ENCODE data around the gene SCAF11.
"Not testable (repeated sequence)": the region's sequence is repeated elsewhere in the genome, so short reads cannot be mapped to it uniquely, and the experiment has no call there.

Gene SCAF11

GRCh38 chr12:46020768-46021167 is 30.4 kb upstream of the SCAF11 start:
- no peaks in the 10 kb centered on the region for H3K27me3 ChIP-seq (ENCODE audit: low read length)
- no peaks in the 10 kb centered on the region for H3K36me3 ChIP-seq (ENCODE audit: low read length)
- no peaks in the 10 kb centered on the region for H3K9me3 ChIP-seq (ENCODE audit: insufficient read depth, low read length)
- no peaks in the 10 kb centered on the region for H3F3A ChIP-seq (ENCODE audit: insufficient read depth)
- no peaks in the 10 kb centered on the region for H3K79me2 ChIP-seq (ENCODE audit: insufficient read depth, low read length)
- no peak overlapping the region for H2AFZ ChIP-seq (ENCODE audit: low read depth, low read length, severe bottlenecking)
- no peak overlapping the region for H3K27ac ChIP-seq (ENCODE audit: low read depth, low read length)
- H3K9ac ChIP-seq (ENCODE audit: low read length) = no peak overlapping the region
- H3K9me2 ChIP-seq (replicated peaks; ENCODE audit: insufficient read depth, low read length) = no peaks in the 10 kb centered on the region
- no peak overlapping the region for H3K4me3 ChIP-seq (ENCODE audit: insufficient read depth, low read length, poor library complexity, severe bottlenecking)
- no peaks in the 10 kb centered on the region for H4K20me1 ChIP-seq (ENCODE audit: low read depth, low read length)
- TF ChIP-seq EZH2phosphoT487 (conservative IDR thresholded peaks at IDR 0.05; ENCODE audit: low read length) = no peak
- no peak for TF ChIP-seq CTCF (IDR thresholded peaks at IDR 0.05; ENCODE audit: insufficient read depth, low read length, poor library complexity, severe bottlenecking)
- no peak overlapping the region for H3K4me2 ChIP-seq (ENCODE audit: low read depth, low read length, poor library complexity, severe bottlenecking)

- H3F3A ChIP-seq (ENCODE audit: insufficient read depth); H2AFZ ChIP-seq (ENCODE audit: low read depth, low read length, severe bottlenecking); H3K9me2 ChIP-seq (replicated peaks; ENCODE audit: insufficient read depth, low read length); H3K9me3 ChIP-seq (ENCODE audit: insufficient read depth, low read length); H3K79me2 ChIP-seq (ENCODE audit: insufficient read depth, low read length); H3K9ac ChIP-seq (ENCODE audit: low read length); H3K4me3 ChIP-seq (ENCODE audit: insufficient read depth, low read length, poor library complexity, severe bottlenecking); H3K36me3 ChIP-seq (ENCODE audit: low read length); H3K27me3 ChIP-seq (ENCODE audit: low read length); H4K20me1 ChIP-seq (ENCODE audit: low read depth, low read length); H3K4me2 ChIP-seq (ENCODE audit: low read depth, low read length, poor library complexity, severe bottlenecking); H3K27ac ChIP-seq (ENCODE audit: low read depth, low read length): not testable (repeated sequence)
These were observed 28.3 kb upstream of the SCAF11 start for GRCh38 chr12:46018712-46019111.

- not testable (repeated sequence) for H4K20me1 ChIP-seq (ENCODE audit: low read depth, low read length); H3K9ac ChIP-seq (ENCODE audit: low read length); H3K79me2 ChIP-seq (ENCODE audit: insufficient read depth, low read length); H2AFZ ChIP-seq (ENCODE audit: low read depth, low read length, severe bottlenecking); H3F3A ChIP-seq (ENCODE audit: insufficient read depth); H3K9me2 ChIP-seq (replicated peaks; ENCODE audit: insufficient read depth, low read length); H3K9me3 ChIP-seq (ENCODE audit: insufficient read depth, low read length); H3K4me3 ChIP-seq (ENCODE audit: insufficient read depth, low read length, poor library complexity, severe bottlenecking); H3K36me3 ChIP-seq (ENCODE audit: low read length); H3K27ac ChIP-seq (ENCODE audit: low read depth, low read length); H3K27me3 ChIP-seq (ENCODE audit: low read length); H3K4me2 ChIP-seq (ENCODE audit: low read depth, low read length, poor library complexity, severe bottlenecking)
These were observed 27.5 kb upstream of the SCAF11 start for GRCh38 chr12:46017866-46018375.

- Histone ChIP-seq H3K4me2 (ENCODE audit: low read depth, low read length, poor library complexity, severe bottlenecking) (no peak overlapping the region), H3K9ac (ENCODE audit: low read length) (no peak overlapping the region), H3K27me3 (ENCODE audit: low read length) (no peaks in the 10 kb centered on the region), H3K36me3 (ENCODE audit: low read length) (no peaks in the 10 kb centered on the region), H3K9me2 (replicated peaks; ENCODE audit: insufficient read depth, low read length) (no peaks in the 10 kb centered on the region), H3K4me3 (ENCODE audit: insufficient read depth, low read length, poor library complexity, severe bottlenecking) (no peak overlapping the region), H3K79me2 (ENCODE audit: insufficient read depth, low read length) (no peaks in the 10 kb centered on the region), H2AFZ (ENCODE audit: low read depth, low read length, severe bottlenecking) (no peak overlapping the region), H3K27ac (ENCODE audit: low read depth, low read length) (no peak overlapping the region), H4K20me1 (ENCODE audit: low read depth, low read length) (no peaks in the 10 kb centered on the region), H3K9me3 (ENCODE audit: insufficient read depth, low read length) (no peaks in the 10 kb centered on the region), H3F3A (ENCODE audit: insufficient read depth) (no peaks in the 10 kb centered on the region)
- TF ChIP-seq CTCF (IDR thresholded peaks at IDR 0.05; ENCODE audit: insufficient read depth, low read length, poor library complexity, severe bottlenecking) (no peak), EZH2phosphoT487 (conservative IDR thresholded peaks at IDR 0.05; ENCODE audit: low read length) (no peak)
These were observed 15.4 kb upstream of the SCAF11 start for GRCh38 chr12:46005823-46006222.

Data from SU-DHL-6 (cell line).